ENCODE measurements around the gene CDHR3.

Gene CDHR3

DNA sequence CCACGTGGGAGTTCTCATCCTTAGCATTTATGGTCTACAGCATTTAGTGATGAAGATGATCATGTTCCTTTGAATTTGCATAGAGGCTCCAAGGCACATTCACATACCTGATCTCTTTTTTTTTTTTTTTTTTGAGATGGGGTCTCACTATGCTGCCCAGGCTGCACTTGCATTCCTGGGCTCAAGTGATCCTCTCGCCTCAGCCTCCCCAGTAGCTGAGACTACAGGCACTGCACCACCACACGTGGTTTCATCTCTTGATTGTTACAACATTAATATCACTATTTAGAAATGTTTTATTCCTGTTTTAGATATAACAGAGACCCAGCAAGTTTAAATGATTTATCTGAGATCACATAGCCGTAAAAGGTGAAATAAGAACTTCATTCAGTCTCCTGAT is 13.8 kb downstream of the CDHR3 start:
- no peak overlapping the region for H3K9ac ChIP-seq (ENCODE audit: low read length)

DNA sequence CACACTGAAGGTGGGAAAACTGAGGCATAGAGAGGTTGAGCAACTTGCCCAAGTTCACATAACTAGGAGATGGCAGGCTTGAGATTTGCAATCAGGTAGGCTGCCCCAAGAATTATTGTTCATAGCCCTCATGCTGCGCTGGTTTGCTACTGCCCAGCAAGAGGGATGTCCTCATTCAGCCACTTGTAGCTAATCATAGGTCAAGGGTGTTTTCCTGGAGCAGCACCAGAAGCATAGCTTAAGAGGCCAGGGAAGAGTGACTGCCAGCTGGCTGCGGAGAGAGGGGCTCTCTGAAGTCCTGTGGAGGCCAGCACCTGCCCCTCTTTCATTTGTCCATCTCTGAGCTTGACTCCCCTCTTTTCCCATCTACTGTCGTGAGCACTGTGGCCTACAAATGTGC is 15.0 kb downstream of the CDHR3 start:
- TF ChIP-seq, protein P1, sequence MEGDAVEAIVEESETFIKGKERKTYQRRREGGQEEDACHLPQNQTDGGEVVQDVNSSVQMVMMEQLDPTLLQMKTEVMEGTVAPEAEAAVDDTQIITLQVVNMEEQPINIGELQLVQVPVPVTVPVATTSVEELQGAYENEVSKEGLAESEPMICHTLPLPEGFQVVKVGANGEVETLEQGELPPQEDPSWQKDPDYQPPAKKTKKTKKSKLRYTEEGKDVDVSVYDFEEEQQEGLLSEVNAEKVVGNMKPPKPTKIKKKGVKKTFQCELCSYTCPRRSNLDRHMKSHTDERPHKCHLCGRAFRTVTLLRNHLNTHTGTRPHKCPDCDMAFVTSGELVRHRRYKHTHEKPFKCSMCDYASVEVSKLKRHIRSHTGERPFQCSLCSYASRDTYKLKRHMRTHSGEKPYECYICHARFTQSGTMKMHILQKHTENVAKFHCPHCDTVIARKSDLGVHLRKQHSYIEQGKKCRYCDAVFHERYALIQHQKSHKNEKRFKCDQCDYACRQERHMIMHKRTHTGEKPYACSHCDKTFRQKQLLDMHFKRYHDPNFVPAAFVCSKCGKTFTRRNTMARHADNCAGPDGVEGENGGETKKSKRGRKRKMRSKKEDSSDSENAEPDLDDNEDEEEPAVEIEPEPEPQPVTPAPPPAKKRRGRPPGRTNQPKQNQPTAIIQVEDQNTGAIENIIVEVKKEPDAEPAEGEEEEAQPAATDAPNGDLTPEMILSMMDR (IDR thresholded peaks at IDR 0.05; ENCODE audit: insufficient read depth, low read length, poor library complexity, severe bottlenecking): no peak
- TF ChIP-seq EZH2phosphoT487 (conservative IDR thresholded peaks at IDR 0.05; ENCODE audit: low read length): no peak
- Histone ChIP-seq H3K4me2 (ENCODE audit: low read depth, low read length, poor library complexity, severe bottlenecking) (no peak overlapping the region), H3K9ac (ENCODE audit: low read length) (no peak overlapping the region), H4K20me1 (ENCODE audit: low read depth, low read length) (no peaks in the 10 kb centered on the region), H3K36me3 (ENCODE audit: low read length) (no peaks in the 10 kb centered on the region), H3K9me3 (ENCODE audit: insufficient read depth, low read length) (no peaks in the 10 kb centered on the region), H2AFZ (ENCODE audit: low read depth, low read length, severe bottlenecking) (no peak overlapping the region), H3K9me2 (replicated peaks; ENCODE audit: insufficient read depth, low read length) (no peaks in the 10 kb centered on the region), H3K79me2 (ENCODE audit: insufficient read depth, low read length) (no peaks in the 10 kb centered on the region), H3F3A (ENCODE audit: insufficient read depth) (no peaks in the 10 kb centered on the region), H3K27me3 (ENCODE audit: low read length) (no peaks in the 10 kb centered on the region; the same call in 1 of the 2 replicates), H3K4me3 (ENCODE audit: insufficient read depth, low read length, poor library complexity, severe bottlenecking) (no peak overlapping the region), H3K27ac (ENCODE audit: low read depth, low read length) (no peak overlapping the region)

More for the DNA sequence above, 13.8 kb downstream of the CDHR3 start:
- H3K79me2 ChIP-seq (ENCODE audit: insufficient read depth, low read length): no peaks in the 10 kb centered on the region
- H3K9me3 ChIP-seq (ENCODE audit: insufficient read depth, low read length): no peaks in the 10 kb centered on the region
- TF ChIP-seq EZH2phosphoT487 (conservative IDR thresholded peaks at IDR 0.05; ENCODE audit: low read length): no peak
- TF ChIP-seq, protein P1 (IDR thresholded peaks at IDR 0.05; ENCODE audit: insufficient read depth, low read length, poor library complexity, severe bottlenecking): no peak
- H3K9me2 ChIP-seq (replicated peaks; ENCODE audit: insufficient read depth, low read length): no peaks in the 10 kb centered on the region
- H2AFZ ChIP-seq (ENCODE audit: low read depth, low read length, severe bottlenecking): no peak overlapping the region
- H3K36me3 ChIP-seq (ENCODE audit: low read length): no peaks in the 10 kb centered on the region
- no peaks in the 10 kb centered on the region for H3F3A ChIP-seq (ENCODE audit: insufficient read depth)
- no peaks in the 10 kb centered on the region for H4K20me1 ChIP-seq (ENCODE audit: low read depth, low read length)
- no peak overlapping the region for H3K27ac ChIP-seq (ENCODE audit: low read depth, low read length)
- no peak overlapping the region for H3K4me3 ChIP-seq (ENCODE audit: insufficient read depth, low read length, poor library complexity, severe bottlenecking)
- H3K27me3 ChIP-seq (ENCODE audit: low read length): no peaks in the 10 kb centered on the region; the same call in 1 of the 2 replicates
- H3K4me2 ChIP-seq (ENCODE audit: low read depth, low read length, poor library complexity, severe bottlenecking): no peak overlapping the region

DNA sequence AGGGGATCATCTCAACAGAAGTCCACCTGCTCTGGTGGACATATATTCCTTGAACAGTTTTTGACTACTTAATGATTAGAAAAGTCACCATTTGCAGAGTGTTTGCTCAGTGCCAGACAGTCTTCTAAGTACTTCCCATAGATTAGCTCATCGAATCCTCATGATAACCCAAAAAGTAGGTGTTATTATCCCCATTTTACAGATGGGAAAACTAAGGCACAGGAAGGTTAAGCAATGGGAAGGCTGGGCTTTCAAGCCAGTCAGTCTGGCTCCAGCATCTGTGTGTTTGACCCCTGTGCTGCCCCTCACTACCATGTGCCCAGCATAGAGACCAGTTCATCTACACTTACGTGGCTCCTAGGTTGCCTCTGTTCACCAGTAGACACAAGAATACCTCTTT is 15.9 kb downstream of the CDHR3 start:
- Histone ChIP-seq H3K4me3 (ENCODE audit: insufficient read depth, low read length, poor library complexity, severe bottlenecking) (no peak overlapping the region), H3K27me3 (ENCODE audit: low read length) (no peaks in the 10 kb centered on the region; the same call in 1 of the 2 replicates), H3K79me2 (ENCODE audit: insufficient read depth, low read length) (no peaks in the 10 kb centered on the region), H3K9ac (ENCODE audit: low read length) (no peak overlapping the region), H2AFZ (ENCODE audit: low read depth, low read length, severe bottlenecking) (no peak overlapping the region), H4K20me1 (ENCODE audit: low read depth, low read length) (no peaks in the 10 kb centered on the region), H3K27ac (ENCODE audit: low read depth, low read length) (no peak overlapping the region), H3K9me3 (ENCODE audit: insufficient read depth, low read length) (no peaks in the 10 kb centered on the region), H3K9me2 (replicated peaks; ENCODE audit: insufficient read depth, low read length) (no peaks in the 10 kb centered on the region), H3K4me2 (ENCODE audit: low read depth, low read length, poor library complexity, severe bottlenecking) (no peak overlapping the region), H3F3A (ENCODE audit: insufficient read depth) (no peaks in the 10 kb centered on the region), H3K36me3 (ENCODE audit: low read length) (no peaks in the 10 kb centered on the region)
- TF ChIP-seq, protein P1 (IDR thresholded peaks at IDR 0.05; ENCODE audit: insufficient read depth, low read length, poor library complexity, severe bottlenecking): no peak
- no peak for TF ChIP-seq EZH2phosphoT487 (conservative IDR thresholded peaks at IDR 0.05; ENCODE audit: low read length)

All from SU-DHL-6 (cell line).